PC-9 (cell line): ENCODE data around the gene PLD6.

Source experiments
- EZH2 ChIP-seq: fragments of 200-600 bp; sonication (generic); IDR thresholded peaks from 2 replicates; pipeline ENCODE4 v1.8.0; 2017; ENCODE audit warnings: antibody characterized with exemption, low read depth
- TF ChIP-seq, protein P1 (sequence below): fragments of 200-600 bp; sonication (generic); conservative IDR thresholded peaks from 2 replicates; pipeline ENCODE4 v1.6.1; 2017; ENCODE audit warnings: mixed run types, antibody characterized with exemption, mild to moderate bottlenecking, moderate library complexity

DNA sequence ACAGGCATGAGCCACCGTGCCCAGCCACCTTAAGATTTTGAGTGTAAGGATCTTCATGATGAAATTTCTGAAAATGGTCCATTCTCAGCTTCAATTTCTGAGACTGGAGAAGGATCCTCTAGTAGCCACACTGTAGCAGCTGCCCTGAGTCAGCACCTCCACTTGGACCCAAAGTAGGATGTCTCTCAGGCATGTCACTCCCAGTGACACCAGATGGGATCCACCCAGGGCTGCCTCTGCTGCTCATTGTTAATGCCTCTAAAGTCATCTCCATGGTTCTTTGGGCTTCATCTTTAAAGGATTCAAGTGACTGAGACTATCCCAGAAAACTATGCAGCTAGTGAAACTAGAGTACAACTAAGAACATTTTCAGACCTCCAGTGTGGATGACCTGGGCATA, 7.9 kb downstream of the PLD6 start:
- TF ChIP-seq, protein P1, sequence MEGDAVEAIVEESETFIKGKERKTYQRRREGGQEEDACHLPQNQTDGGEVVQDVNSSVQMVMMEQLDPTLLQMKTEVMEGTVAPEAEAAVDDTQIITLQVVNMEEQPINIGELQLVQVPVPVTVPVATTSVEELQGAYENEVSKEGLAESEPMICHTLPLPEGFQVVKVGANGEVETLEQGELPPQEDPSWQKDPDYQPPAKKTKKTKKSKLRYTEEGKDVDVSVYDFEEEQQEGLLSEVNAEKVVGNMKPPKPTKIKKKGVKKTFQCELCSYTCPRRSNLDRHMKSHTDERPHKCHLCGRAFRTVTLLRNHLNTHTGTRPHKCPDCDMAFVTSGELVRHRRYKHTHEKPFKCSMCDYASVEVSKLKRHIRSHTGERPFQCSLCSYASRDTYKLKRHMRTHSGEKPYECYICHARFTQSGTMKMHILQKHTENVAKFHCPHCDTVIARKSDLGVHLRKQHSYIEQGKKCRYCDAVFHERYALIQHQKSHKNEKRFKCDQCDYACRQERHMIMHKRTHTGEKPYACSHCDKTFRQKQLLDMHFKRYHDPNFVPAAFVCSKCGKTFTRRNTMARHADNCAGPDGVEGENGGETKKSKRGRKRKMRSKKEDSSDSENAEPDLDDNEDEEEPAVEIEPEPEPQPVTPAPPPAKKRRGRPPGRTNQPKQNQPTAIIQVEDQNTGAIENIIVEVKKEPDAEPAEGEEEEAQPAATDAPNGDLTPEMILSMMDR = no peak
- no peak for TF ChIP-seq EZH2
